A549 treated with ZK216348 at 1 μM for 4 hours (cell line): ENCODE results near the gene ZNF446. TPM values are rescaled to one million over a fixed set of nuclear protein-coding genes. Genes with fewer than 3 reads are reported as not detected.

ENCODE experiments used
- total RNA-seq: library from RNA; stranded (reverse); fragments of 200-300 nt; extraction: Qiagen RNA extraction; gene quantifications from 5 replicates; pipeline ENCODE4 v1.2.3, GENCODE V29; 2022; ENCODE audit warnings: low read depth

The ZNF446 gene
- 10.7 to 15.1 TPM (median 12.0 TPM) in 5 replicates for total RNA-seq

GRCh38 chr19:58475714-58476497 is at the start of gene ZNF446:
ZNF446 (plus strand) TSS chr19:58476352; CDS start chr19:58477219, 867 bp downstream.

GRCh38 chr19:58439576-58440554 is 36.3 kb upstream of the ZNF446 start, which contains the start of gene ZNF132:
ZNF132 (minus strand) TSS chr19:58440153; CDS start chr19:58439821, 332 bp downstream.

GRCh38 chr19:58451358-58452101 is 24.6 kb upstream of the ZNF446 start, which contains the start of gene ZNF324B:
ZNF324B (plus strand) TSS chr19:58451622; CDS start chr19:58453702, 2,080 bp downstream.

GRCh38 chr19:58466760-58467589 is 9.2 kb upstream of the ZNF446 start, which contains the start of gene ZNF324:
ZNF324 (plus strand) TSS chr19:58467080; CDS start chr19:58469186, 2,106 bp downstream.

GRCh38 chr19:58511353-58512208 is 35.4 kb downstream of the ZNF446 start, which contains the start of gene SLC27A5:
SLC27A5 (minus strand) TSS chr19:58511992; CDS start chr19:58511955, 37 bp downstream.

GRCh38 chr19:58519355-58520256 is 43.5 kb downstream of the ZNF446 start, which contains the start of gene ZBTB45:
ZBTB45 (minus strand) TSS chr19:58519810; CDS start chr19:58517673, 2,137 bp downstream.

Other genes starting within 250 kb of the ZNF446 start
- 12.0 to 21.7 TPM (median 20.2 TPM) in 5 replicates for gene ZNF544, start 247.4 kb upstream of the ZNF446 start, total RNA-seq
- gene ZNF8, start 197.4 kb upstream of the ZNF446 start, total RNA-seq, result 0.93 to 1.4 TPM (median 1.1 TPM) in 5 replicates
- 89.5 to 122 TPM (median 98.9 TPM) in 5 replicates for gene ERVK3-1, start 171.0 kb upstream of the ZNF446 start, total RNA-seq
- gene ZSCAN22, start 149.4 kb upstream of the ZNF446 start, total RNA-seq, result 1.7 to 3.3 TPM (median 2.7 TPM) in 5 replicates
- gene A1BG, start 122.9 kb upstream of the ZNF446 start, total RNA-seq, result 7.2 to 12.3 TPM (median 10.0 TPM) in 5 replicates
- gene ZNF497, start 113.6 kb upstream of the ZNF446 start, total RNA-seq, result 0.60 to 1.8 TPM (median 1.5 TPM) in 5 replicates
- gene ZNF837, start 95.3 kb upstream of the ZNF446 start, total RNA-seq, result 0.74 to 1.7 TPM (median 1.4 TPM) in 5 replicates
- 1,770 to 2,546 TPM (median 2,356 TPM) in 5 replicates for gene RPS5, start 89.1 kb upstream of the ZNF446 start, total RNA-seq
- gene RNF225, start 80.7 kb upstream of the ZNF446 start, total RNA-seq, result not detected in 5 replicates
- gene ZNF584, start 67.7 kb upstream of the ZNF446 start, total RNA-seq, result 17.6 to 20.4 TPM (median 18.2 TPM) in 5 replicates
- 0.07 to 0.09 TPM (median 0.09 TPM) in 3 of 5 replicates, not detected in the others for gene ZNF132, start 36.2 kb upstream of the ZNF446 start, total RNA-seq
- gene ZNF324B, start 24.7 kb upstream of the ZNF446 start, total RNA-seq, result 5.7 to 7.9 TPM (median 7.0 TPM) in 5 replicates
- gene ZNF324, start 9.3 kb upstream of the ZNF446 start, total RNA-seq, result 7.2 to 11.7 TPM (median 8.9 TPM) in 5 replicates
- 18.4 to 32.9 TPM (median 29.4 TPM) in 5 replicates for gene SLC27A5, start 35.6 kb downstream of the ZNF446 start, total RNA-seq
- 8.3 to 24.0 TPM (median 20.1 TPM) in 5 replicates for gene ZBTB45, start 43.5 kb downstream of the ZNF446 start, total RNA-seq
- 606 to 732 TPM (median 664 TPM) in 5 replicates for gene TRIM28, start 67.7 kb downstream of the ZNF446 start, total RNA-seq
- 180 to 230 TPM (median 198 TPM) in 5 replicates for gene CHMP2A, start 78.8 kb downstream of the ZNF446 start, total RNA-seq
- gene UBE2M, start 82.3 kb downstream of the ZNF446 start, total RNA-seq, result 134 to 148 TPM (median 138 TPM) in 5 replicates
- 7.0 to 19.9 TPM (median 16.5 TPM) in 5 replicates for gene MZF1, start 97.0 kb downstream of the ZNF446 start, total RNA-seq